GM21381 (cell line): ENCODE results near the gene TACC3.

Experiments used
- ATAC-seq: cut with Tn5 transposase; IDR thresholded peaks from one replicate; pipeline ENCODE4 v1.9.1; 2021; ENCODE audit warnings: mild to moderate bottlenecking, moderate library complexity; ENCODE audit not compliant: unreplicated experiment

The TACC3 gene

DNA sequence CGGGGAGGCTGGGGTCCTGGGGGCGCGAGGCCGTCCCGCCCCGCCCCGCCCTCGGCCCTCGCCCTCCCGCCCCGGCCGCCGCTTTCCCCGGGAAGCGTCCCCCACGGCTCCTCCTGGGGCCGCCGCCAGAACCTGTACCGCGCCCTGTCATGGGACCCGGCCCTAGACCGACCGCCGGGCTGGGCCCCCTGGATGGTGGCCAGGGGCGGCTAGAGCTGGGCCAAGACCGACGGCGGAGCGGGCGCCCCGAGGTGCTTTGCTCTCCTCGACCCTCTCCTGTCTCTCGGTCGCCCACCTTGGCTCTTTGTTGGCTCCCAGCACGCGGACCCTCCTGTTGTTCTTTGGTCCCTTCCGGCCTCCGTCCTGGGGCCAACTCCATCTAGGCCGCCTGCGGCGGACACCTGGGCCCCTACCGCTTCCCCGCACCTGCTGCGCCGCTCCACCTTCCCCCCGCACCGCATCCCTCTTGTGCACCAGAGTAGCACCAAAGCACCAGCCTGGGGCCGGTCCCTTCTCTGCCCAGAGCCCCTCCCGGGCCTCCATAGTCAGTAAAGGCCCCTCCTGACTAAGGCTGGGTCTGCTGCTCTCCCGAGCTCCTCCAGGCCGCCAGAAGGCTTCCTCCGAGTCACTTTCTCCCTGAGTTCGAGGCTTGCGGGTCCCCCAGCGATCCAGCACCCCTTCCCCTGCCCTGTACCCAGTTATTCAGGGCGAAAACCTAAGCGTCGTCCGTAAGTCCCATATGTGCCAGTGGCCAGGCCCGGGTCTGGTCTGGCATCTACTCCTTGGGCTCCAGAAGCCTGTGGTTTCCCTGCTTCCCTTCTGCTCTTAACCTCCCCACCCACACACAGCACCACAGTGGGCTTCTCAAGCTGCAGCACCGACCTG lies 587 bp downstream of the TACC3 start:
- peak; percentile 5 for ATAC-seq

DNA sequence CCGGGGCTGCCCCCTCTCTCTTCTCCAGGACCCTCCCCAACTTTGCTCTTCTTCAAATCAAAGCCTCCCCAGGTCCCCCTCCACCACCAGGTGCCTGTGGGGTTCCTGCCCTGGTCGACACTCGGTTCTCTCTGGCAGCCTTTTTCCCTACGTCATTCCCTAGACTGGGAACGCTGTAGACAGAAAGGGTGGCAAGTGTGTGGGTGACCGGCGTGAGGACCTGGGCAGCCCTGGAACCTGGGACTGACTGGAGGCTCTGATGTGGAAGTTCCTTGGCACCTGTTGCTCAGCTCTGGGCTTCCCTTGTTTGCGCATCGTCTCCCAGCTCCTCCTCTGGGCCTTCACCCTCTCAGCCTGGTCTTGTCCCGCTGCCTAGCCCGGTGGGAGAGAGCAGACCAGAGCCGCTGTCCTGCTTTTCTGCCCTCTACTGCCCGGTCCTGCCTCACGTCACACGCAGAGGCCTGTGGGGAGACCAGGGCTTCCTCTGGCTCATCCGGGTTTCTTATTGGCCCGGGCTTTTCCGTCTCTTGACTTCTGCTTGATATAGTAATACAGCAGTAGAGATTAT lies 1.3 kb downstream of the TACC3 start:
- ATAC-seq: no peak

DNA sequence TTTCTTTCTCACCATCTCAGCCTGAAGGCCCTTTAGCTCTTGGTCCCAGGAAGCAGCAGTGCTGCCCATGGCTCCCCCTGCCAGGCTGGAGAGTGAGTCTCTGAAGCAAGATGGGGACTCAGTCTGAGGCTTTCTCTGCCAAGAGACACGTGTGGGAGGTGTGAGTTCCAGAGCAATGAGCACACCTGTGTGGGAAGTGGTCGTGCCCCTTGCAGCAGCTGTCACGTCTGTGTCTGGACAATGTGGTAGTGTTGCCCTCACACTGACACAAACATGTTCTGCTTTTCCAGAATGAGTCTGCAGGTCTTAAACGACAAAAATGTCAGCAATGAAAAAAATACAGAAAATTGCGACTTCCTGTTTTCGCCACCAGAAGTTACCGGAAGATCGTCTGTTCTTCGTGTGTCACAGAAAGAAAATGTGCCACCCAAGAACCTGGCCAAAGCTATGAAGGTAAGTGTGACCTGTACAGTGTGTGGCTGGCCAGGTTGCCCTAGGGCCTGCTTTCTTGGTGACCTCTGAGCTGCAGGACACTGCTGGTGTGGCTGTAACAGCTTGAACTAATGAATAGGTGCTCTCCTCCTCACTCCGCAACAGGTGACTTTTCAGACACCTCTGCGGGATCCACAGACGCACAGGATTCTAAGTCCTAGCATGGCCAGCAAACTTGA lies 1.9 kb downstream of the TACC3 start:
- no peak for ATAC-seq

DNA sequence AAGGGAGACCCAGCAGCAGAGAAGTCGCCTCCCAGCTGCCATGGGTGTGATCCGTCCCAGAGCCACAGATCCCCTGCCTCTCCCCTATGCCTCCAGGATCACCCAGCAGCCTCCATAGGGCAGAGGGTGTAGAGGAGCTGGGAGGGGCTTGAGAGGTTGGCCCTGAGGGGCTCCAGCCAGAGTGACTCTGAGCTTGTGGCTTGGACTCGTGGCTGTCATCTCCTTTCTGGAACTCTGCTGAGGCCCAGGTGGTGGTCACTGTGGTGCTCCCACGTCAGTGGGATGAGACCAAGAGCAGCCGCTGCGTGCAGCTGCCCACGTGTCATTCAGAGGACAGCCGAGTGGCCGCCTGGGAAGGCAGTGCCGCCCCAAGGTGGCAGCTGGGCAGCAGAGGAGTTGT lies 4.2 kb downstream of the TACC3 start:
- ATAC-seq: no peak

DNA sequence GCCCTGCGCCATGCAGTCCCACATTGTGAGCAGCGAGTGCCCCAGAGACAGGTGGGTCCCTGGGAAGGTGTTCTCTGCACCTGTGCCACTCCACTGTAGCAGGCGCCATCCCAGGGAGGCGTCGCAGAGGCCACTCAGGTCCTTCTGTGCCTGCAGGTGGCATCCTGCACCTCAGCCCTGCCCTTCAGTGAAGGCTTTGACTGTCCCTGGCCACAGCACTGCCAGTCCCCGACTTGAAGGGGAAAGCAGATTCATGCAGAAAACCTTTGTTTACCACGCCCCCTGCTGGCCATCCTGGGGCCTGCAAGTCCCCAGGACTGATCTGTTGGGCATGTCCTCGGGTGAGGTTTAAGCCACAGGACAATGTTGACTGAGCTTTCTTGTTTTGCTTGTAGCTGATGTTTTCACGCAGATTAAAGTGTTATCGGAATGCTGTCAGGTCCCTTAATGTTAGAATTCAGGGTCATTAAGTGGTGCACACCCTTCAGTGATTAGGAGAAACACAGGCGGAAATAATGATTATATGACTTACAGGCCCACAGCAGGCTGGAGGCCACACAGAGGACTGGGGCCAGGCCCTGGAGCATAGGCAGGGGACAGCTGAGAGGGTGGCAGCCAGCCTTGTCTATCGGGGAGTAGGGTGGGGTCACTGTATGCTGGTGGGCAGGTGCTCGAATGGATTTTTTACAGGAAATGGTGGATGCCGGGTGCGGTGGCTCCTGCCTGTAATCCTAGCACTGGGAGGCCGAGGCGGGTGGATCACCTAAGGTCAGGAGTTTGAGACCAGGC lies 5.0 kb downstream of the TACC3 start:
- ATAC-seq: no peak

DNA sequence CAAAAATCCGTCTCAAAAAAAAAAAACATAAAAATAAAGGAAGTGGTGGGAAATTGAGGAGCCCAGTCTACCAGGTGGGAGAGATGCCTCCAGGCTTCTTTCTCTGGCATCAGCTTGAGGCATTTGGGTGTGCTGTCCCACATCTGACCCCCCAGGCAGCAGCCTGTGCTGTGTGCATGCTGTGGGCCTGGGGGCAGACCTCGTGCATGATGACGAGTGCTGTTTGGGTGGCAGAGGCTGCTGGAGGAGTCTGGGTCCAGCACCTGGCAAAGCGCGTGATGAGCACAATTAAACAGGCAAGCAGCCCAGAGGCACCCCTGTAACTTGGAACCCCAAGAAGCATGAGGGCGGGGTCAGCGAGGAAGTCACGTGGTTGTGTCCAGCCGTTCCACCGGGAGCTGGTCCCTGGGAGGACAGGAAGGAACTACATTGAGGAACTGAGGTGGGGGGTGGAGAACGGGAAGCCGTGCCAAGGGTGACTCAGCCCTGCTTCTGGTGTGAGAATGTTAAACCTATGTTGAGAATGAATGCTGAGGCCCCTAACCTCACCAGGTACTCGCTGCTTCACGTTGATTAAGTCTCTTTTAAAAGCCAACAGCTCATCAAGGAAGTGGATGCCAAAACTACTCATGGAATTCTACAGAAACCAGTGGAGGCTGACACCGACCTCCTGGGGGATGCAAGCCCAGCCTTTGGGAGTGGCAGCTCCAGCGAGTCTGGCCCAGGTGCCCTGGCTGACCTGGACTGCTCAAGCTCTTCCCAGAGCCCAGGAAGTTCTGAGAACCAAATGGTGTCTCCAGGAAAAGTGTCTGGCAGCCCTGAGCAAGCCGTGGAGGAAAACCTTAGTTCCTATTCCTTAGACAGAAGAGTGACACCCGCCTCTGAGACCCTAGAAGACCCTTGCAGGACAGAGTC lies 6.1 kb downstream of the TACC3 start:
- no peak for ATAC-seq

DNA sequence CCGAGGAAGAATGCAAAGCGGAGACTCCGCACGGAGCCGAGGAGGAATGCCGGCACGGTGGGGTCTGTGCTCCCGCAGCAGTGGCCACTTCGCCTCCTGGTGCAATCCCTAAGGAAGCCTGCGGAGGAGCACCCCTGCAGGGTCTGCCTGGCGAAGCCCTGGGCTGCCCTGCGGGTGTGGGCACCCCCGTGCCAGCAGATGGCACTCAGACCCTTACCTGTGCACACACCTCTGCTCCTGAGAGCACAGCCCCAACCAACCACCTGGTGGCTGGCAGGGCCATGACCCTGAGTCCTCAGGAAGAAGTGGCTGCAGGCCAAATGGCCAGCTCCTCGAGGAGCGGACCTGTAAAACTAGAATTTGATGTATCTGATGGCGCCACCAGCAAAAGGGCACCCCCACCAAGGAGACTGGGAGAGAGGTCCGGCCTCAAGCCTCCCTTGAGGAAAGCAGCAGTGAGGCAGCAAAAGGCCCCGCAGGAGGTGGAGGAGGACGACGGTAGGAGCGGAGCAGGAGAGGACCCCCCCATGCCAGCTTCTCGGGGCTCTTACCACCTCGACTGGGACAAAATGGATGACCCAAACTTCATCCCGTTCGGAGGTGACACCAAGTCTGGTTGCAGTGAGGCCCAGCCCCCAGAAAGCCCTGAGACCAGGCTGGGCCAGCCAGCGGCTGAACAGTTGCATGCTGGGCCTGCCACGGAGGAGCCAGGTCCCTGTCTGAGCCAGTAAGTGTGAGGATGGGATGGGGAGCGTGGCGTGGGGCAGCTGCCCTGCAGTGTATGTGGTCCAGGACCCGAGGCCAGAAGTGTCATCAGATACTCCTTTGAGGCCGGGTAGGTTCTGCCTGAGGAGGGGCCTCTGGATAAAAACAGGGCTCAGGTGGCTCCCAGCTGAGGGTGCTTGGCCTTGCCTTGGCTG lies 7.0 kb downstream of the TACC3 start:
- ATAC-seq: no peak

DNA sequence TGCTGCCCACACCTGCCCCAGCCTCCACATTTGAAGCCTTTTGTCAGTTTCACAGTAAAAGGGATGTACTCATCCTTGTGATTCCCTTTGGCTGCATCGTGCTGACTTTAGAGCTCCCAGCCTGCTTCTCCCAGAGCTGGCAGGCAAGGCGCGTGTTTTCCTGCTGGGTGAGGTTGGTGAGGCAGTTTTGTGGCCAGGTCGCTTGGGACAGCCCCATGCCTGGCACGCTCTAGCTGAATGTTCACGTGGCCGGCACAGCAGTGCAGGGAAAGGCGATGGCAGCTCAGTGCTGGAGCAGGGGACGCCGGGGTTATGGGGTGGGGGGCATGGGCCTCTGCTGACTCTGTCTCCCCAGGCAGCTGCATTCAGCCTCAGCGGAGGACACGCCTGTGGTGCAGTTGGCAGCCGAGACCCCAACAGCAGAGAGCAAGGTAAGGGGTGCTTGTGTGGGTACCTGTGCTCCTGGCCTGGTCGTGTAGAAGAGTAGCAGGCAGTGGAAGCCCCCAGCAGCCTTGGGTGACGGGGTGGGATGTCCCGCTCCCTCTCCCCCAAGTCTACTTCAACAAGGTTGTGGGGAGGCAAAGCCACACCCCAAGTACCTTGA lies 9.3 kb downstream of the TACC3 start:
- no peak for ATAC-seq

DNA sequence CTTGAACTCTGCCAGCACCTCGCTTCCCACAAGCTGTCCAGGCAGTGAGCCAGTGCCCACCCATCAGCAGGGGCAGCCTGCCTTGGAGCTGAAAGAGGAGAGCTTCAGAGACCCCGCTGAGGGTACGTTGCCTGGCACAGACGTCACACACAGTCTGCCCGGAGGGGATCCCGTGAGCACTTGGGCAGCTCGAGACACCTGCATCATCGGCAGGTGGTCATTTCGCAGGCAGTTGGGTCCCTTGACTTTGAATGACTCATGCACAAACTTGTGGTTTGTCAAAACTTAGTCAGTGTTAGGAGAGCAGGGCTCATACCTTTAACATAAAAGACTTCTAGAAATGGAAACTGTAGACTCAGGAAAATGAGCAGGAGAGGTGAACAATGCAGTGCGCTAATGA lies 9.9 kb downstream of the TACC3 start:
- ATAC-seq: no peak

DNA sequence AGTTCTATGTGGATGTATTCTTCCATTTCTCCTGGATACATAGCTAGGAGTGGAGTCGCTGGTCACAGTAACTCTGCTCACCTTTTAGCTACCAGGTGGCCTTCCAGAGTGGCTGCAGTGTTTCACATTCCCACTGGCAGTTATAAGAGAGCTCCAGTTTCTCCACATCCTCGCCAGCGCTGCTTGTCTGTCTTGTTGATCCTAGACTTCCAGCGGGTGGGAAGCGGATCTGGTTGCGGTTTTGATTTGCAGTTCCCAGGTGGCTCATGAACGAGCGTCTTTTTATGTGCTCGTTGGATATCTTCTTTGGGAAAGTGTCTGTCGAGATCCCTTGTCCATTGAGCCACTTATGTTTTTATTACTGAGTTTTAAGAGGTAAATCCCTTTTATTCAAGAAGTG lies 11.6 kb downstream of the TACC3 start:
- ATAC-seq: no peak

DNA sequence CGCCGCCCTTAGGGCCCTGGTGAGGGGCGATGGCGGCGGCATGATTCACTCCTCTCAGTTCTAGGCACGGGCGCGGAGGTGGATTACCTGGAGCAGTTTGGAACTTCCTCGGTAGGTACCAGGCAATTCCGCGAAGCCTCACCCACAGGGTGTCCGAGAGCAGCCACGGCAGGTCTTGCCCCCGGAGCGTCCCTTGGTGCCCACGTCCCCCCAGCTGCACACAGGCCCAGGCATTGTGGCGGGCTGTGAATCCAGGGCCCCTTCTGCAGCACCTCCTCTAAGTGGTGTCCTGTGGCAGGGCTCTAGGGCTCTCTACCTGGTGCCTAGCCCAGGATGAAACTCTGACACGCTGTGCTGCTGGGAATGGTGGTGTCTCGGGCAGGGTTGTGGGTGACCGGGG lies 13.9 kb downstream of the TACC3 start:
- ATAC-seq: no peak

DNA sequence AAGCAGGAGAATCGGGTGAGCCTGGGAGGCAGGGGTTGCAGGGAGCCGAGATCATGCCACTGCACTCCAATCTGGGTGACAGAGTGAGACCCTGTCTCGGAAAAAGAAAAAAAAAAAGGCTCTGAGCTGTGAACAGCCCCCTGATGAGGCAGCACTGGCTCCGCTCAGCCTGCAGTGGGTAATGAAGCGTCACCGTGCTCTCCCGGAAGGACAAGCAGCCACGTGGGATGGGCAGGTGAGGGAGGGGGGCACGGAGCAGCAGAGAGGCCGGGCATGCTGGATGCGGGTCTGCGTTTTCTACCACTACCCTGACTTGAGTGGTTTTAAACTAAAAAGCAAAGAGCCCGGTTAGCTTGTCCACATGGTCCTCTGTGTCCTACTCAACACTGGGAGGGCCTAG lies 15.5 kb downstream of the TACC3 start:
- ATAC-seq: no peak

DNA sequence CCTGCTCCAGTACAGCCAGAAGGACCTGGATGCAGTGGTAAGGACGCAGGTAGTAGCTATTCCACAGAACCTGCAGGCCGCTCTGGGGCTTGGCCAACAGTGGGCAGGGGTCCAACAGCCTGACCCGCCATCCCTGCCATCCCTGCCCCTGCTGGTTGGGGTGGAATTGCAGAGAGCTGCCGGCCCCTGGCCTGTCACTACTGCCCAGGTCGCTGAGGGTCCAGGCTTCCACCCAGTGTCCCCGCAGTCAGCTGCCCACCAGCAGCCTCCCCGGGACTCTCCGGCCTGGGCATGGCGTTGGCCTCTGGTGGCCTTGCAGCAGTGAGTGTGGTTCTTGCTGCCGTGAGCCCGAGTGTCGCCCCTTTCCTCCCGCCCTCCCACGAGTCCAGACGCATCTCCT lies 16.3 kb downstream of the TACC3 start:
- no peak for ATAC-seq

DNA sequence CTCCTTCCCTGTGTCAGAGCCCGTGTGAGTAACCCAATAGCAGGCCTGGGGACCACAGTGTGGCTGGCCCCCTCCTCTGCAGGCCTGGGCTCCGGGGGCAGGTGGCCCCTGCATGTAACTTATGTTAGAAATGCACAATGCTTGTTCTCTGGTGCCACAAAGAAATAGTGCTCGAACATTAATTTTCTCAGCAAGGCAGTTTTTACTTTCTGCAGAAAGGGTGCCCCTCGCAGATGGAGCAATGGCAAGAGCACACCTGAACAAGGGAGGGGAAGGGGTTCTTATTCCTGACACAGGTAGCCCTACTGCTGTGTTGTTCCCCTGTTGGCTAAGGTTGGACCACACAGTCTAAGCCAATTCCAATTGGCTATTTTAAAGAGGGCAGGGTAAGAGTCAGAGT lies 17.1 kb downstream of the TACC3 start:
- no peak for ATAC-seq

DNA sequence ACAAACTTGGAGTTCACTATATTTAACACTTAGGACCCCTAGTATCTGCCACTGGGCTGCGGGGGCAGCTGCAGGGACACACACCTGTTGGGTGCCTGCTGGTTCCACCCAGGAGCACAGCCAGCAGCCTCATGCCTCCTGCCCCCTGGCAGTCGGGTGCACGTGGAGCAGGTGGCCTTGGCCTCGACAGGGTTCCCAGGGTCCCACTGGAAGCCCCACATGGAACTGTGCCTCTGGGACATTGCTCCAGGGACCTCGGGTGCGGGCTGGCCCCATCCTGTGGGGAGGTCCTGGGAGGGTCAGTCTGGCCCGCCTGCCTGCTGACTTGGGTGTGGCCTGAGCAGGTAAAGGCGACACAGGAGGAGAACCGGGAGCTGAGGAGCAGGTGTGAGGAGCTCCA lies 18.0 kb downstream of the TACC3 start:
- no peak for ATAC-seq

DNA sequence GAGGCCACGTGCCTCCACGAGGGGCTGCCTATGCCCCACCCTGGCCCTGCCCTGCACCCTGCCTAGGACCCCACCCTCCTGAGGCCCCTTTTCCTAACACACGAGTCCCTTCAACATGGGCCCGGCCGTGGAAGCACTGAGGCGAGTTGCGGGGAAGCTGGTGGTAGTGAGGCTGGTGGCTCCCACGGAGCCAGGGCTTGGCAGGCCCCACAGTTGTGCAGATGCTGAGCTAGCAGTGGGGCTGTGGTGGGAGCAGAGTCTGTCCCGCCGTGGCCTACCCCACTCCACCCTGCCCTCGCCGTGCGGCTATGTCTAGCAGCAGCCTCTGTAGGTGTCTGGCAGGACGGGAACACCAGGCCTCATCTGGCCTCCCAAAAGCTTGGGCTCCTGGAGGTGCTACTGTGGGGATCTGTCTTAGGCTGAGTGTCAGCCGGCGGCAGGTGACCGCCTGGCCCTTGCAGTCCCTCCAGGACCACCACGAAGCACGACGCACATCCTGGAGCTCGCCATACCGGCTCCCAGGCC lies 18.8 kb downstream of the TACC3 start:
- ATAC-seq: no peak

DNA sequence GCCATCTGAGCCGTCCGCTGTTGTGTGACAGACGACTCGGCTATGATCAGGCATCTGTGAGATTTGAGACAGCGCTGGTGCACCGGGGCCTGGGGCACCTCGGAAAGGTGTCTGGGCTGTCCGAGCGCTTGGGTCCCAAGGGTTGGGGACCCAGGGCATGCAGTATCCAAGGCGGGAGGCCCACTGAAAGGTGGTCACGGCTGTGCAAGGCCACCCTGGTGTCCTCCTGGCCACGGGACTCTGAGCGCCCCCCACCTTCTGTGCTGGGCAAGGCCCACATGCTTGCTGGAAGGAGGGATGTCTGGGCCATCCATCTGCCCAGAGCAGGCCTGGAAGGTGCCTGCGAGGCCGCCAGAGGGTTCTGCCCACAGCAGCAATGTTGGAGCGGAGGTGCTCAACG lies 19.9 kb downstream of the TACC3 start:
- ATAC-seq: no peak

DNA sequence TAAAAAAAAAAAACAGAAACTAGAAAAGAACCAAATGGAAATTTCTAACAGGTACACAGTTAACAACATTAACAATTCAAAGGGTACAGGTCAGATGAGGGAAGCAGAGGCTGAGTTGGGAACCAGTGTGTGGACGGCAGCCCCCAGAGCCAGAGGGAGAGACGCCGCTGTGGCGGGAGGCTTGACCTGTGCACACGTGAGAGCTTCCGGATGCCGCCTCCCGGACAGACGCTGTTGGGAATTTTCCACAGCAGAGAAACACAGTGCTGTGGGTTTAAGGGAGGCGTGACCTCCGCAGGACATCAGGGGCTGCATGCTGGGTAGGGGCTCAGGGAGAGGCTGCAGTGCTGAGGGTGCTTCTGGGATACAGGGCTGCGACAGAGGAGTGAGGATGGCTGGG lies 22.2 kb downstream of the TACC3 start:
- no peak for ATAC-seq

DNA sequence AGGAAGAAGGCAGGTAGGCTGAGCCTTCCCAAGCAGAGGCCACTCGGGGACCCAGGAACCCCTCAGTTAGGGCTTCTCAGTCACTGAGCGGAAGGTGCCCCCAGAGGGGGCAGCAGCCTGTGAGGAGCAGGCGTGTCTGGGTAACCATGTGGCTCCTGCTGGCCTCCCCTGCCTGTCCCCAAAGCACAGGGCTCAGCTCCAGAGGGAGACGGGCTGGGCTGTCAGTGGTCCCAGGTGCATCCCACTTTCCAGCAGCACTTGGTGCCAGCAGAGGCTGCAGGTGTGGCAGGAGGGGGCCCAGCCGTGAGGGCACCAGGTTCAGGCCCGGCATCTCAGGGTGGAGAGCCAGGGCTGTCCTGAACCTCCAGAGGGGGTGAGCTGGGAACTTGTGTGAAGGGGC lies 22.7 kb downstream of the TACC3 start:
- ATAC-seq: no peak
